DLD1 (cell line): ENCODE measurements around the gene RAB6C.
"Not testable (repeated sequence)": the region's sequence is repeated elsewhere in the genome, so short reads cannot be mapped to it uniquely, and the experiment has no call there.

Source experiments
- in situ Hi-C: cut with HindIII; loops from 2 replicates; pipeline ENCODE4 v1.10.0; 2017; ENCODE audit warnings: low sequenced_read_pairs

RAB6C gene

DNA sequence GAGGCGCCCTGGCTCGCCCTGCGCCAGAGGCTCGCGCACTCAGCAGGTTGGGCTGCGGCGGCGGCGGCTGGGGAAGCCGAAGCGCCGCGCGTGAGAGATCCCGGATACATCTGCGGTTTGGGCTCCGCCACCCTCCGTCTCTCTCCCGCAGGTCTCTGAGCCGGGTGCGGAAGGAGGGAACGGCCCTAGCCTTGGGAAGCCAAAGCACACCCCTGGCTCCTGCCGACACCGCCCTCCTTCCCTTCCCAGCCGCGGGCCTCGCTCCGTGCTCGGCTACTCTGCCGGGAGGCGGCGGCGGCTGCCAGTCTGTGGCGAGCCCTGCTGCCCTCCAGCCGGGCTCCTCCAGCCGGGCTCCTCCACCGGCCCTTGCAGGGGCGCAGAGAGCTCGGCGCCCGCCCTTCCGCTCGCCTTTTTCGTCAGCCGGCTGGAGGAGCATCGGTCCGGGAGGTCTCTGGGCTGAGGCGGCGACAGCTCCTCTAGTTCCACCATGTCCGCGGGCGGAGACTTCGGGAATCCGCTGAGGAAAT is at the start of gene RAB6C:
TSS of gene RAB6C (plus strand) at position 38 of the 527 bp plus-strand sequence. CDS start at position 488, 450 bp downstream.
- in situ Hi-C loops: not testable (repeated sequence)

DNA sequence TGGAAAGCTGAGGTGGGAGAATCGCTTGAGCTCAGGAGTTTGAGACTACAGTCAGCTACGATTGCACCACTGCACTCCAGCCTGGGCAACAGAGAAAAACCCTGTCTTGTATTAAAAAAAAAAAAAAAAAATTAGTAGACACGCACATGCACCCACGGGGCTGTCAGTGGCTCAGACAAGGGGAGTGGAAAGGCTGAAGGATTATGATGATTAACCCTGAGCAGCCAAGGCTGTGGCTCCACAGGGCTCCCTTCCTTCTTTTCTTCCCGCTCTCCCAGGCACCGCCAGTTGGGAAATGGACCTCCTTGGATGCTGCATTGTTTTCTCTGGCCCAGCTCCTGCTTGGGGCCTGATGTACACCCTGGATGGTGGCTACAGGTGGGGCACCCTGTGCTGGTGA is 49.0 kb upstream of the RAB6C start:
- in situ Hi-C loops: no loop called here

DNA sequence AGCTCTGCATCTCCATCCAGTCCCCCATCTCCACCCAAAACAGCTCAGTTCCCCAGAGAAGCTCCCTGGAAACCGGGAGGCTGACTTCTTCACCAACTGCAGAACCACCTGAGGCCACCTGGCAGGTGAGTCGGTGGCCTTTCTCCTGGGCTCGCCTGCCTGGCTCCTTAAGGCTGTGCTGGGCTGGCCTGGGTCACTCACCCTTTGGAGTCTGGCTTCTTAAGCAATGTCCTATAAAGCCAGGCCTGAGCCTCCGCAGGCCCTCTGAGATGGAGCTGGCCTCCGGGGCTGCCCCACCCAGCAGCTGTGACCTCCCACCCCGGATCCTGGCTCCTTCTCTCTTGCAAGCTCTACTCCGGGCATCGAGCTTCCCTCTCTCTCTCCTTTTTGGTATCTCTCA is 46.1 kb upstream of the RAB6C start:
- in situ Hi-C loops: not testable (repeated sequence)

DNA sequence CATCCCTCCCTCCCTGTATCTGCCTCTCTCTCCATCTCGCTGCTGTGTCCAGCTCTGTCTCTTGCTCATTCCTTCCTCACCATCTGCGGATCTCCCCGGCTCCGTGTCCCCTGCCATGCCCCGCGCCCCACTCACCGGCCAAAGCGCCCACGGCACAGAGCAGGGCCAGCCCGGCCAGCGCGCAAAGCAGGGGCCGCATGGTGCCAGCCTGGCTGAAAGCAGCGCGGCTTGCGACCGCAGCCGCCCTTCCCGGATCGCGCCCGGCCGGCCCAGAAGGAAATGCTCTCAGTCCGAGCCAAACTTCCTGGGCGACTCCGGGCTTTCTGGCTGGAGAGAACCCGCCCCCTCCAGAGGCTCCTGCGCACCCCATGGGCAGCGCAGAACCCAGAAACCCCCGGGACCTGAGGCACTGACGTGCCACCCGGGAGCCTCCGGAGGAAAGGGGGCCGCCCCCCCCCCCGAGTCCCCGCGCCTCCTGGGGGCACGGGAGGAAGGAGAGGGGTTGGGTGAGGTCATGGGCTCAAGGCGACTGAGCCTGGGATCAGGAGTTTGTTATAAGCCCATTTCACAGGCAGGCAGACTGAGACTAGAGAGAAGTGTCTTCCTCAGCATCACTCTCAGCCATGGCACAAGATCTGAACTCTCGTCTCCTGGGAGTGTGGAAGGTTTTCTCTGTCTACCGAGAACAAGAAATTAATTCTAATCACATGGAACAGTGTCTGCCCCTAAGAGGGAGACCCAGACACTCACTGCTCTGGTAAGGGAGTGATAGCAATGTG is 45.2 kb upstream of the RAB6C start:
- in situ Hi-C loops: no loop called here

DNA sequence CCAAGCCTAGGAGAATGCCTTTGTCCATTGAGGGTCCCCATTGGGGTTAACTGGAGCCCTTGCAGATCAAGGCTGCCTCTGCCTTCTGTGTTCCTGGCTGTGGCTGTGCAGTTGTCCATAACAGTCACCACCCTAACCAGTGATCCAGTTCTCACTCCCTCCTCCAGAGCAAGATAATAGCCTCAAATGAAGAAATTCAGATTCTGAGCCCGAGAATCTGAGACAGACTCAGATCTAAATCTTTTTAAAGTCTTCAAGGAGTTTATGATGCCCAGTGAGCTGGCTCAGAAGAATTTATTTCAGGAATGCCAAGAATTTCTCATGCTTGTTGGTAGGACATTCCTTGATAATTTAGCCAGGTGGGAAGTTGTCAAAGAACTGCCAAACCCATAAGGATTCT is 44.3 kb upstream of the RAB6C start:
- in situ Hi-C loops: no loop called here

DNA sequence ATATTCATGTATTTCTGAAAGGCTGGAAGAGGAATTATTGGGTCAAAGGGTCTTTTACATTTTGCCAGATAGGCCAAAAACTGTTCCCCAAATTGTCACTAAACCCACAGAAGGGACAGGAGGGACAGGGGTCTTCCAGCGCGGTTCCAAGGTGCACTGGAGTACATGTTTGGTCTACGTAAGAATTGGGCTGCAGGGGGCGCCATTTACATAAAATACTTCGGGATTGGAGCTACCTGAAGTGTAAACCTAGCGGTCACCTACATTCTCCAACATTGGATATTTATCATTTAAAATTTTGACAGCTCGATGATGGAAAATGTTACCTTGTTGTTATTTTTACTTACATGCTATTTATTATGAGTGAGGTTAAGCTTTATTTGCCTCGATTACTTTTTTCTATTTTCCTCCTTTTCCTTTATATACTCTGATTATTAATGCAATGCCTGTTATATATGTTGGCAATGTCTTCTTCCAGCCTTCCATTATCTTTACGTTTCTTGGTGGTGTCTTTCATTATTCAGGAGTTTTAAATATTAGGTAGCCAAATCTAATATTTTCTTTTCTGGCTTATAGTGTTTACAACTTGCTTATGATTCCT is 43.0 kb upstream of the RAB6C start:
- in situ Hi-C loops: no loop called here

DNA sequence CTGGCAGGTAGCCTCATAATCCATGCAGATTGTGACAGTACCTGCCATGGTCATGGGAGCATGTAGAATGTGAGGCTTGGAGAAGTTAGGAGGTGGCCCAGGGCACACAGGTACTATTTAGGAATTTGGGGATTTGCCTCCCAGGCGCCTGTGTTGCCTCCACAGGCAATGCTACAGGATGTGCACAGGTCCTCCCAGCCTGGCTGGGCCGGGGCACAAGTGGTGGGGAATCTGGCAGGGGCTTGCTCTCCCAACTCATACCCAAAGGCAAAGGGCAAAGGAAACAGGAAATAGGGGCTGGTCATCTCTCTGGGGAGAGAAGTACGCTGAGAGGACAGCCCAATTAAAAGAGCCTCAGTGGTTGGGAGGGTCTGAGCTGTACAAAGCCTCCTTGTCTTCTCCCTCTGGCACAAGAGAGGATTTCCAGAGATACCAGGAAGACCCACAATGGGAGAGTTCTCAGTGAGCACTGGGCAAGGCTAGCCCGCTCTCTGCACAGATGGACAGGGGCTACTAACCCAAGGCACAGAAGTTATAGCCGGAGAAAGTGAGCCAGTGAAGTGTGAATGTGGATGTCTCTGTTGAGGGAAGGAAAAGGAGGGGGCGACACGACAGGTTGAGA is 40.5 kb upstream of the RAB6C start:
- in situ Hi-C loops: not testable (repeated sequence)

DNA sequence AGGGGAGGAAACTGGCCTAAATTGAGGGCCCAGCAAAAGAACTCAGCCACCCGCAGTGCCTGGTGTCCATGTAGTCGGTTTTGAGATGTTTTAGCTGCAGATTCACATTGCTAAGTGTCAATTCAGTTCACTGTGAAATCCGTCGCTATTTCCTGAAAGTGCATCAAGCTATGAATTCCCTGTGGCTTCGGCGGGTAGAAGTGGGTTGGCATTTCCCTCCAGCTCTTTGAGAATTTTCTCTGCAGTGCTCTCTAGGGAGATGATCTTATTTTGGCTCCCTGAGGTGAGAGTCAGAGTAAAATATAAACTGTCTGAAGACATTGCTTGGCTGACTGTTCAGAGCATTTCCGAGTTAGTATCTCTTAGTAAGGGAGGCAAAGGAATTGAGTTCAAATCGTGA is 36.0 kb upstream of the RAB6C start:
- in situ Hi-C loops: not testable (repeated sequence)

DNA sequence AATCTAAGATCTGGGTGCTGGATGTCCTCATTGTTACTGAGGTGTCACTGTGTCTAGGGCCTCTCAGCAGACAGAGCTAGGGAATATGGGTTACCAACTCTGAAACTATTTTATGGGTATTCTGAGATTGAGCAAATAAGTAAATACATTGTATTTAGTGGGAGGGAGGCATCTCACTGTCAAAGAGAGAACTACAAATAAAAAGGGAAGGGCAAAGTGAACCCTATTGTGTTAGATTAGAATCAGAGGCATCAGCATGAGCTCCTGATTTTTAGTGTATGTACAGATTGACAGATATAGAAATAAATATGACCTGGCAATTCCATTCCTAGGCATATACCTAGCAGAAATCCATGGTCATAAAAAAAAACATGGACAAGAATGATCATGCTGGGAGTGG is 33.9 kb upstream of the RAB6C start:
- in situ Hi-C loops: no loop called here

DNA sequence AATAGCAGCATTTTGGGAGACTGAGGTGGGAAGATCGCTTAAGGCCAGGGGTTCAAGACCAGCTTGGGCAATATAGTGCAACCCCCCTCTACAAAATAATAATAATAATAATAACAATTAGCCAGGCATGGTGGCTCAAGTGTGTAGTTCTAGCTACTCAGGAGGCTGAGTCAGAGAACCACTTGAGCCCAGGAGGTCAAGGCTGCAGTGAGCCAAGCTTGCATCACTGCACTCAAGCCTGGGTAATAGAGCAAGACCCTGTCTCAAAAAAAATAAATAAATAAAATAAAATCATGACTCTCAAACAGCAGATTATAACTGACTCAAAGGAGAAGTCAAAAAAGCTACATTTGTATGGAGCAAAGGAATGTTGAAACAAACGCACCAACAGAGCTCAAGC is 31.8 kb upstream of the RAB6C start:
- in situ Hi-C loops: not testable (repeated sequence)

DNA sequence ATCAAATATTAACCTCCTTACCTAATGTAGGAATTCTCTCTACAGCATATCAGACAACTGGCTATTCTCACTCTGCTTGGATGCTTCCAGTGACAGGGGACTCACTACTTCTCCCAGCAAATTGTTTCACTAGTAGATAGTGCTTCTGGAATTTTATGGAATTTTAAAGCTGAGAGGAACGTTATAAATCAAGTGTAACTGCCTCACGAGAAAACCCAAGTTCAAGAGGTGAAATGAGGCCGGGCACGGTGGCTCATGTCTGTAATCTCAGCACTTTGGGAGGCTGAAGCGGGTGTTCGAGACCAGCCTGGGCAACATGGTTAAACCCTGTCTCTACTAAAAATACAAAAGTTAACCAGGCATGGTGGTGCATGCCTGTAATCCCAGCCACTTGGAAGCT is 23.3 kb upstream of the RAB6C start:
- in situ Hi-C loops: not testable (repeated sequence)

DNA sequence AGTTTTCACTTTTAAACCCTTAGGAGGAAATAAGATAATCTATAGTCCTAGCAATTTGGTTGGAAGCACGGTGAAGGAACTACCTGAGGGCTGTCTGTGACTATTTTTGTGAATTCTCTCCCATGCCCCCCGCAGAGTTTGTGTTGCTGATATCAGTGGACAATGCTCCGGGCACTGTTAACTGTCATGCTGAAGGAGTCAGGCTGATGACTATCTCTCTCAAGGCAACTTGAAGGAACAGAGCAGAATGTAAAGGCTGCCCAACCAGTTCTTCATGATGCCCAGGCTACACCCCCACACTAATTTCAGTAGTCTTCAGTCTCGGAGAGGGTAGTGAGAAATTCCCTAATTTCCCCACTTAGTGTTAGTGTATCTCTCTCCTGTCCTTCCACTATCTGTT is 21.6 kb upstream of the RAB6C start:
- in situ Hi-C loops: no loop called here

DNA sequence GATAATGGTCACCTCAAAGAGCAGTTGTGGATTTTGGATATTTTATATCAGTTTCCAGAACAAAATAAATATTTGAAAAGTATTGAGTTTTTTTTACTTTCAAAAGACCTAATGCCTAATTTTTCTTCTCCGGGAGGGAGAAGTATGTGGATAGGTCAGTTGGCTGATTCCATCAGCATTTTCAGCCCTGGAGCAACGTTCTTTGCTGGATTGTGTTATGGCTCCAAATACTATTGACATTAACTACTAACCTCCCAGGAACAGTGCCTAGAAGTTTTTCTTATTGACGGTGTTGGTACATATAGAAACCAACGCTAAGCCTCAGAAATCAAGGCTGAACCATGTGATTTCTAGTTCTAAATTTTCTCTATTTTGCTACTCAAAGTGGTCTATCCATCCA is 20.7 kb upstream of the RAB6C start:
- in situ Hi-C loops: not testable (repeated sequence)

DNA sequence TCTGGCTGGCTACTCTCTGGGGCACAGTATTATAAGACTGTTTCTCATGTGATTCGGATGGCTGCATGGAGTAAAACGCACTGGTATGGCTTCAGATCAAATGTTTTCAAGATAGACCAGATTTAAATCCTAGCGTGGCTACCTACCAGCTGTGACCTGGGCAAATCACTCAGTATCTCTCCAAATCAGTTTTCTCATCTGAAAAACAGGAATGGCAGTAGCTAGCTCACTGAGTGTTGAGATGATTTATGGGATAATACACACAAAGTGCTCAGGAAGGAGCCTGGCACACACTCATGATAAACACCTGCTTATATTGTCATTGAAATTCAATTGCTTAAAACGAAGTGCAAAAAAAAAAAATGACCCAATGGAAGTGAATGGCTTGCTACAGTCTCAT is 10.9 kb upstream of the RAB6C start:
- in situ Hi-C loops: not testable (repeated sequence)

DNA sequence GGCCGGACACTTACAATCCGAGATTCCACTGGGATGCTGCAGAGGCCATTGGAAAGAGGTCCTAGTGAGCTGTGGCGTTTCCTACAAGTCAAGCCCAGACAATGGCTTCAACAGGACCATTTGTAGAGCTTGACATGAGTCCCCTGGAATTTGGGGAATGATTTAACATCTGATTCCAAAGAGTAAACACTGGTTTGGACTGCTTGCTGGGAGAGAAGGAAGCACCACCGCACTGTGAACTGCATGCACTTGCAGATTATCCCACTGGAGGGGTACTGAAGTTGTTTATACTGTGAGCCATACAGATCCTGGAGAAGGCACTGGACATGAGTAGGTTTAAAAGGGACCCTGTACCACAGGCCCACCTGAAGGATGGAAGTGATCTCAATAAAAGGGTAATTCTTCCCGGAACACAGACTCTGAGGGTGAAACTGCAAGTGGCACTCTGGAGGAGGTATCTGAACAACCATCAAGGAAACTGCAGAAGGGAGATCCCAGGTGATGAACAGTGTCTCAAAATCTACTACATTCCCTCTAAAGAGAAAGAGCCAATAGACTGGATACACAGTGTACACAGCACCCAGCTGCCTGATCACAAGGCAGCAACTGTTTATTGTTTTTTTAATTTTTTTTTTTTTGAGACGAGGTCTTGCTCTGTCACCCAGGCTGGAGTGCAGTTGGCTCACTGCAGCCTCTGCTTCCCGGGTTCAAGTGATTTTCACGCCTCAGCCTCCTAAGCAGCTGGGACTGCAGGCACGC is 4.3 kb upstream of the RAB6C start:
- in situ Hi-C loops: no loop called here

DNA sequence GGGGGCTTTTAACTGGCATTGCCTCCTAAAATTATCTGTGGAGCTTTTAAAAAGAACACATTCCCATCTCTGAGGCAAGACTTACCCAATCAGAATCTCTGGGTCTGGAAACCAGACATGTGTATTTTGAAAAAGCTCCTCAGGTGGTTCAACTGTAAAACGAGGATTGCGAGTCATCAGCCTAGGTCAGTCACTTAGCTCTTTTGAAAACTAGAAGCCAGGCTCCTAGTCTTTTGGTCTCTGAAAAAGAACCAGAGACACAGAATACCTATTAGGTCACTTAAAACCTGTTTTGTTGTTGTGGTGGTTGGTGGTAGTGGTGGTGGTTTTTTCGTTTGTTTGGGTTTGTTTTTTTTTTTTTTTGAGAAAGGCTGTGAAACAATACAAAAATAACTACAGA is 2.5 kb upstream of the RAB6C start:
- in situ Hi-C loops: not testable (repeated sequence)

DNA sequence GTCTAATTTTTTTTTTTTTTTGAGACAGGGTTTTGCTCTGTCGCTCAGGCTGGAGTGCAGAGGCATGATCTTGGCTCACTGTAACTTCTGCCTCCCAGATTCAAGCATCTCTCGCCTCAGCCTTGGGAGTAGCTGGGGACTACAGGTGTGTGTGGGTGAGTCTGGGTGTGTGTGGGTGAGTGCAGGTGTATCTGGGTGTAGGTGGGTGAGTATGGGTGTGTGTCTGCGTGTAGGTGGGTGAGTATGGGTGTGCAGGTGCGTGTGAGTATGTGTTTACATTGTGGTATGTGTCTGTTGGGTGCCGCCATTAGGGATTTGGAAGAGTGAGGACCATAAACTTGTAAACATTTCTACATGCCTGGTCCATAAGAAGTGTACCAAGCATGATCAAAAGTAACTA is 1.5 kb upstream of the RAB6C start:
- in situ Hi-C loops: no loop called here

DNA sequence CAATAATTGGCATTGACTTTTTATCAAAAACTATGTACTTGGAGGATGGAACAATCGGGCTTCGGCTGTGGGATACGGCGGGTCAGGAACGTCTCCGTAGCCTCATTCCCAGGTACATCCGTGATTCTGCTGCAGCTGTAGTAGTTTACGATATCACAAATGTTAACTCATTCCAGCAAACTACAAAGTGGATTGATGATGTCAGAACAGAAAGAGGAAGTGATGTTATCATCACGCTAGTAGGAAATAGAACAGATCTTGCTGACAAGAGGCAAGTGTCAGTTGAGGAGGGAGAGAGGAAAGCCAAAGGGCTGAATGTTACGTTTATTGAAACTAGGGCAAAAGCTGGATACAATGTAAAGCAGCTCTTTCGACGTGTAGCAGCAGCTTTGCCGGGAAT is 780 bp downstream of the RAB6C start:
- in situ Hi-C loops: not testable (repeated sequence)

DNA sequence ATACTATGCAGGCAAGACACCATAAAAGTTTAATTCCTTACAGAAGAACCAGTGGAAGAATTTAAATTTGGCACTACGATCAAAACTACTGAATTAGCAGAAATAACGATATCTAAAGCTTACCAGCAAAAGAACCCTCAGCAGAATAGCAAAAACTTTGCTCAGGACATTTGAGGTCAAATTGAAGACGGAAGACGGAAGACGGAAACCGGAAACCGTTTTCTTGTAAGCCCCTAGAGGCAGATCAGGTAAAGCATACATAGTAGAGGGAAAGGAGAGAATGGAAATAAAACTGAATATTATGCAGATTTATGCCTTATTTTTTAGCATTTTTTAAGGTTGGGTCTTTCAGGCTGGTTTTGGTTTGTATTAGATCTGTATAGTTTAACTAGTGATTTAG is 2.2 kb downstream of the RAB6C start:
- in situ Hi-C loops: not testable (repeated sequence)

DNA sequence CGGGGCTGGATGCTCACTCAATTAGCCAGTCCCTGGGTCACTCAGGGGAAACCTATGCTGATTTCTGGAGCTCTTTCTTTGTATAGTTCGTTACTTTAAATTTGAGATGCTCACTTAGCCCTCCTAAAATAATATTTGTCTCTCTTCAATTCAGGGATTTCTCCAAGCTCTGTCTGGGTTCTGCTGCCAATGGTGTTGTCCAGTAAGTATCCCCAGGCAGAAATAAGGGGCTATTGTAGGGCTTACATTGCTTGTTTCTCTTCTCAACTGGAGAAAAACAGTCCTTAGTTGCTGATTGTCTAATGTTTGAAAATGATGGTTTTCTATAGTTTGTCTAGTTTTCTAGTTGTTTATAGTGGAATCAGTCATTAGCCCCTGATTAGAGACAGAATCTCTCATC is 5.0 kb downstream of the RAB6C start:
- in situ Hi-C loops: no loop called here

DNA sequence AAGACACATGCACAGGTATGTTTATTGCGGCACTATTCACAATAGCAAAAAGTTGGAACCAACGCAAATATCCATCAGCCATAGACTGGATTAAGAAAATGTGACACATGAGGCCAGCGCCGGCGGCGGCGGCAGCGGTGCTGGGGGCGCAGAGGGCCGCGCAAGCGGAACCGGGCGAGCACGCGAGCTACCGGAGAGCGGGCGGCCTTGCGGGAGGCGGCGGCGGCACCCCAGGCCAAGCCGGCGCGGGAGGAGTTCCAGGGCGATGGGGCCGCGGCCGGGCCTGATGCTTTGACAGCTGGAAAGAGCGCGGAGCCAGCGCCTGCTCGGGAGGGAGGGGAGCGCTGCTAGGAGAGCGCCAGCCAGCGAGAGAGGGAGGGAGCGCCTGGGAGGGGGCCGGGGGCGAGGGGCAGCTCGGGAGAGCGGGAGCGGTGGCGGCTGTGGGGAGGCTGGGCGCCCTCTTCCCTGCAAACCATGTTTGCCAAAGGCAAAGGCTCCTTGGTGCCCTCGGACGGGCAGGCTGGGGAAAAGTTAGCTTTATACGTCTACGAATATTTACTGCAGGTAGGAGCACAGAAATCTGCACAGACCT is 13.0 kb downstream of the RAB6C start:
- in situ Hi-C loops: not testable (repeated sequence)
